Renal cortical epithelial cell (primary cell): ENCODE data around the gene TRPM1. TPM values are rescaled to one million over a fixed set of nuclear protein-coding genes. Genes with fewer than 3 reads are reported as not detected.

ENCODE experiments used
- DNase-seq: peaks from one replicate; pipeline ENCODE4 v3.0.0-alpha.2; 2011; ENCODE audit warnings: low read depth
- total RNA-seq: library from RNA; depleted of rRNA; stranded (reverse); fragments of >200 nt; gene quantifications from 2 replicates; pipeline ENCODE4 v1.2.3, GENCODE V29; 2014

Gene TRPM1
- not detected in 2 replicates for total RNA-seq

GRCh38 chr15:31101262-31102038, at the start of gene TRPM1:
TSS of gene TRPM1 (minus strand) at chr15:31101725. CDS start at chr15:31081355, 20,370 bp downstream.
- no peak for DNase-seq

- no peak for DNase-seq
Measured at GRCh38 chr15:31150732-31151231, 49.3 kb upstream of the TRPM1 start.

- DNase-seq, result no peak
Measured at GRCh38 chr15:31149987-31150386, 48.5 kb upstream of the TRPM1 start.

- DNase-seq, result no peak
Measured at GRCh38 chr15:31149088-31149505, 47.6 kb upstream of the TRPM1 start.

GRCh38 chr15:31148297-31149087, 47.0 kb upstream of the TRPM1 start:
- DNase-seq, result no peak

- DNase-seq, result no peak
Measured at GRCh38 chr15:31147944-31148296, 46.4 kb upstream of the TRPM1 start.

GRCh38 chr15:31147456-31147855, 45.9 kb upstream of the TRPM1 start:
- no peak for DNase-seq

GRCh38 chr15:31145271-31145911, 43.9 kb upstream of the TRPM1 start:
- peak; percentile 40 for DNase-seq

- DNase-seq, result no peak
Measured at GRCh38 chr15:31141792-31142191, 40.3 kb upstream of the TRPM1 start.

- no peak for DNase-seq
Measured at GRCh38 chr15:31136607-31137328, 35.2 kb upstream of the TRPM1 start.

GRCh38 chr15:31136016-31136415, 34.5 kb upstream of the TRPM1 start:
- DNase-seq, result no peak

- DNase-seq, result no peak
Measured at GRCh38 chr15:31135523-31135922, 34.0 kb upstream of the TRPM1 start.

GRCh38 chr15:31133890-31134289, 32.4 kb upstream of the TRPM1 start:
- DNase-seq, result no peak

GRCh38 chr15:31131853-31132375, 30.4 kb upstream of the TRPM1 start:
- DNase-seq, result no peak

GRCh38 chr15:31130576-31131237, 29.2 kb upstream of the TRPM1 start:
- DNase-seq, result no peak

GRCh38 chr15:31129769-31130303, 28.3 kb upstream of the TRPM1 start:
- DNase-seq, result no peak

- DNase-seq, result peak; percentile 29
Measured at GRCh38 chr15:31128919-31129768, 27.6 kb upstream of the TRPM1 start.

- DNase-seq, result no peak
Measured at GRCh38 chr15:31128477-31128876, 27.0 kb upstream of the TRPM1 start.

GRCh38 chr15:31127596-31128261, 26.2 kb upstream of the TRPM1 start:
- DNase-seq, result no peak
